ENCODE measurements around the gene ZBTB20.

Gene ZBTB20

GRCh38 chr3:115087512-115087911, 59.6 kb downstream of the ZBTB20 start:
- no peak for DNase-seq

- no peak for DNase-seq
These were observed 60.7 kb downstream of the ZBTB20 start for GRCh38 chr3:115086344-115086743.

- no peak for DNase-seq
These were observed 61.8 kb downstream of the ZBTB20 start for GRCh38 chr3:115085197-115085865.

GRCh38 chr3:115084686-115085085, 62.4 kb downstream of the ZBTB20 start:
- no peak for DNase-seq

- no peak for DNase-seq
These were observed 64.8 kb downstream of the ZBTB20 start for GRCh38 chr3:115082260-115082659.

GRCh38 chr3:115081444-115081843, 65.6 kb downstream of the ZBTB20 start:
- no peak for DNase-seq

- DNase-seq = no peak
These were observed 69.4 kb downstream of the ZBTB20 start for GRCh38 chr3:115077501-115078250.

GRCh38 chr3:115074502-115074901, 72.6 kb downstream of the ZBTB20 start:
- DNase-seq = no peak

GRCh38 chr3:115072265-115073021, 74.6 kb downstream of the ZBTB20 start:
- no peak for DNase-seq

GRCh38 chr3:115071601-115072000, 75.5 kb downstream of the ZBTB20 start:
- no peak for DNase-seq

- no peak for DNase-seq
These were observed 75.9 kb downstream of the ZBTB20 start for GRCh38 chr3:115071166-115071565.

- no peak for DNase-seq
These were observed 78.3 kb downstream of the ZBTB20 start for GRCh38 chr3:115068799-115069198.

- DNase-seq = no peak
These were observed 84.6 kb downstream of the ZBTB20 start for GRCh38 chr3:115062412-115062956.

- no peak for DNase-seq
These were observed 85.1 kb downstream of the ZBTB20 start for GRCh38 chr3:115062009-115062408.

GRCh38 chr3:115052906-115053305, 94.2 kb downstream of the ZBTB20 start:
- DNase-seq = no peak

GRCh38 chr3:115042351-115042750, 104.7 kb downstream of the ZBTB20 start:
- no peak for DNase-seq

- DNase-seq = peak; percentile 7
These were observed 106.3 kb downstream of the ZBTB20 start for GRCh38 chr3:115040673-115041286.

GRCh38 chr3:115040246-115040645, 106.8 kb downstream of the ZBTB20 start:
- DNase-seq = no peak

GRCh38 chr3:115038817-115039216, 108.3 kb downstream of the ZBTB20 start:
- DNase-seq = no peak

- no peak for DNase-seq
These were observed 124.2 kb downstream of the ZBTB20 start for GRCh38 chr3:115022835-115023398.

- DNase-seq = no peak
These were observed 124.9 kb downstream of the ZBTB20 start for GRCh38 chr3:115022199-115022598.

- no peak for DNase-seq
These were observed 126.0 kb downstream of the ZBTB20 start for GRCh38 chr3:115021061-115021460.

- DNase-seq = no peak
These were observed 127.2 kb downstream of the ZBTB20 start for GRCh38 chr3:115019900-115020299.

Data from T-helper 9 cell (primary cell).